GM13977 (cell line): Measurements from ENCODE around the gene PAN3.

Source experiments
- DNase-seq: peaks from one replicate; pipeline ENCODE4 v3.0.0; 2012; ENCODE audit warnings: low spot score
- in situ Hi-C: fragments of 300-500 bp; cut with MboI; formaldehyde crosslinking; loops from one replicate; pipeline ENCODE4 v1.12.0; 2022; ENCODE audit warnings: low sequenced_read_pairs, low pct_unique_long_range_greater_than_20kb, mixed read lengths, inconsistent platforms; ENCODE audit not compliant: unreplicated experiment
- TF ChIP-seq, protein P1 (sequence below): IDR thresholded peaks from 2 replicates; pipeline ENCODE4 v1.5.1; 2012; ENCODE audit warnings: mild to moderate bottlenecking, control low read depth; ENCODE audit not compliant: insufficient read depth; ENCODE audit errors: extremely low read depth, missing control alignments

Gene PAN3

DNA sequence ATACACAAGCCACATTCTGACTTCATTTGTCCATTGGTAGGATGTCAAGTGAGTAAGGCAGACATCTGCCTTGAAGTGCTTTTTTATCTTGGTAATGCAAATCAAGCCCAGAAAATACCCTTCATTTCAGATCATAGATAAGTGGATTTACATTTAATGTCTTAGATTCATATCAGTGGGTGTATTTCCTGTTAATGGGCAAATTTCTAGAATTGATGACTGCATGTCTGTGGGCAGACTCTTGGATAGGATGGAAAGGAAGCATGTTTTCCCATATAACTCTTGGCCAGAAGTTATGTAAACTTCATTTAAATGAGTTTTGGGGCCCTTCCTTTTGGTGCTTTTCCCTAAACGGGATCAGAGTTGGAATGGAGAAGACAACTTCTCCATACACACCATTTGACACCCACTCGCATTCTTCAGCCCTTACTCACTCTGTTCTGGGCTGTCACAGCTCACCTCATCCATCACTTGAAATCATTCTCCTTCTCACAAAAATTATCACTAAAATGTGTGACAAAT lies 202.0 kb downstream of the PAN3 start:
- in situ Hi-C loops, result loop anchor here (25.0 kb wide), 1 partner anchor 447 kb away; no protein-coding TSS in a partner anchor
- TF ChIP-seq, protein P1, sequence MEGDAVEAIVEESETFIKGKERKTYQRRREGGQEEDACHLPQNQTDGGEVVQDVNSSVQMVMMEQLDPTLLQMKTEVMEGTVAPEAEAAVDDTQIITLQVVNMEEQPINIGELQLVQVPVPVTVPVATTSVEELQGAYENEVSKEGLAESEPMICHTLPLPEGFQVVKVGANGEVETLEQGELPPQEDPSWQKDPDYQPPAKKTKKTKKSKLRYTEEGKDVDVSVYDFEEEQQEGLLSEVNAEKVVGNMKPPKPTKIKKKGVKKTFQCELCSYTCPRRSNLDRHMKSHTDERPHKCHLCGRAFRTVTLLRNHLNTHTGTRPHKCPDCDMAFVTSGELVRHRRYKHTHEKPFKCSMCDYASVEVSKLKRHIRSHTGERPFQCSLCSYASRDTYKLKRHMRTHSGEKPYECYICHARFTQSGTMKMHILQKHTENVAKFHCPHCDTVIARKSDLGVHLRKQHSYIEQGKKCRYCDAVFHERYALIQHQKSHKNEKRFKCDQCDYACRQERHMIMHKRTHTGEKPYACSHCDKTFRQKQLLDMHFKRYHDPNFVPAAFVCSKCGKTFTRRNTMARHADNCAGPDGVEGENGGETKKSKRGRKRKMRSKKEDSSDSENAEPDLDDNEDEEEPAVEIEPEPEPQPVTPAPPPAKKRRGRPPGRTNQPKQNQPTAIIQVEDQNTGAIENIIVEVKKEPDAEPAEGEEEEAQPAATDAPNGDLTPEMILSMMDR, result no peak
- no peak for DNase-seq

DNA sequence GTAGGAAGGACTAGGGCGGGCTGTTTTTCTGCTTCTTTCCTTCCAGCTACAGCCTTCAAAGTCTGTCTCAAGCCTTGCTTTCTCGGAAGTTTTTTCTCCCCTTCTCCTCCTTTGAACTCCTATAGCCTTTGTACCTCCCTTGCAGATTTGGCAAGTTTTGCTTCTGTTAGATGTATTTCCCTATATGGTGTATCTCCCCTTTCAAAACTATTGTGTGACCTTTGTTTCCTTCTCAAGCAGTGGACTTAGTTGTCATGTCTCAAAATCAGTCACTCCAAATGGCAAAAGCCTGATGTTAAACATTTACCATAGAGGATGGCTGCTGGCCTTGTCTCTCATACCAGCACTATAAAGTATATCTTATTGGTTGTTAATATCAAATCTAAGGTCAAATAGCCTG lies 203.9 kb downstream of the PAN3 start:
- in situ Hi-C loops, result loop anchor here (25.0 kb wide), 1 partner anchor 445 kb away; no protein-coding TSS in a partner anchor
- no peak for DNase-seq

DNA sequence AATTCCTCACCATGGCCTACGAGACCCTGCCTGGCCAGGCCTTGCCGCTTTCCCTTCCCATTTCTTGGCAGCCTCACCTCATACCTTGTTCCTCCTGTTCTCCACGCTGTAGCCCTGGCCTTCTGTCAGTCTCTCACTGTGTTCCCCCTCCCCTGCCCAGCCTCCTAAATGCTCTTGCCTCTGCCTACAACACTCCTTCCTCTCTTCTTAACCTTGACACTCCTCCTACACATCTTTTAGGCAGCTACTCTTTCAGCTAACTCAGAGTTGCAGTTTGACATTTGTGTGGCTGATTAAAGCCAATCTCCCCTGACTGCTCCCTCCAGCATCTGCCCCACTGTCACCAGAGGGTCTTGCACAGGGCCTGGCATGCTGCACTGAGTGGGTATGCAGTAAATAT lies 205.8 kb downstream of the PAN3 start:
- DNase-seq, result no peak
- TF ChIP-seq, protein P1, result no peak
- in situ Hi-C loops, result loop anchor here (25.0 kb wide), 1 partner anchor 443 kb away; no protein-coding TSS in a partner anchor

More for the DNA sequence above, 203.9 kb downstream of the PAN3 start:
- TF ChIP-seq, protein P1, result no peak
